K562 (cell line): ENCODE measurements around the gene C2orf42. TPM values are rescaled to one million over a fixed set of nuclear protein-coding genes. Genes with fewer than 3 reads are reported as not detected.

Experiments
- DMBX1 ChIP-seq: fragments of 250-450 bp; sonication (Bioruptor Pico); IDR thresholded peaks from 2 replicates; pipeline ENCODE4 v1.8.0; 2022; ENCODE audit warnings: inconsistent platforms, mild to moderate bottlenecking, moderate library complexity, borderline replicate concordance
- GTF2A2 ChIP-seq: IDR thresholded peaks from 2 replicates; pipeline ENCODE4 v1.6.1; 2016; ENCODE audit warnings: mild to moderate bottlenecking, missing genetic modification characterization, missing compliant biosample characterization
- HLTF ChIP-seq: fragments of 450-650 bp; IDR thresholded peaks from 2 replicates; pipeline ENCODE4 v1.6.1; 2016
- ILK ChIP-seq: fragments of 450-650 bp; IDR thresholded peaks from 2 replicates; pipeline ENCODE4 v1.6.1; 2016; ENCODE audit warnings: missing genetic modification characterization, low read depth, mild to moderate bottlenecking, missing compliant biosample characterization, moderate library complexity, borderline replicate concordance
- KHSRP ChIP-seq: fragments of 450-650 bp; IDR thresholded peaks from 2 replicates; pipeline ENCODE4 v1.6.1; 2017
- KLF13 ChIP-seq: fragments of 450-650 bp; IDR thresholded peaks from 2 replicates; pipeline ENCODE4 v1.6.1; 2016; ENCODE audit warnings: missing genetic modification characterization, low read depth, mild to moderate bottlenecking, missing compliant biosample characterization, moderate library complexity, borderline replicate concordance
- L3MBTL2 ChIP-seq: fragments of 450-650 bp; IDR thresholded peaks from 2 replicates; pipeline ENCODE4 v1.6.1; 2016; ENCODE audit warnings: mild to moderate bottlenecking, moderate library complexity
- LCOR ChIP-seq: sonication (generic); formaldehyde crosslinking; IDR thresholded peaks from 2 replicates; pipeline ENCODE4 v1.8.0; 2022; ENCODE audit warnings: mild to moderate bottlenecking, missing genetic modification reagents
- MTA2 ChIP-seq: fragments of 450-650 bp; IDR thresholded peaks from 2 replicates; pipeline ENCODE4 v1.6.1; 2016; ENCODE audit warnings: low read depth
- NFYB ChIP-seq: IDR thresholded peaks from 2 replicates; pipeline ENCODE4 v1.6.1; 2011; ENCODE audit warnings: mild to moderate bottlenecking, moderate library complexity; ENCODE audit not compliant: insufficient read length; ENCODE audit errors: extremely low read depth
- RCOR1 ChIP-seq, 2 experiments: IDR thresholded peaks; 2 replicates each; pipeline ENCODE4 v1.6.1; 2012; ENCODE audit warnings: low read depth in 2 of 2, low read length in 2 of 2, borderline replicate concordance in 1 of 2, improper control_type of control experiment in 1 of 2
- SAFB ChIP-seq: fragments of 200-400 bp; formaldehyde crosslinking; IDR thresholded peaks from 2 replicates; pipeline ENCODE4 v1.6.1; 2017; ENCODE audit warnings: low read depth, low read length, borderline replicate concordance
- SETDB1 ChIP-seq: IDR thresholded peaks from one replicate; pipeline ENCODE4 v1.6.1; 2012; ENCODE audit warnings: low read length, control low read depth, inconsistent platforms
- SRSF1 ChIP-seq: fragments of 200-400 bp; formaldehyde crosslinking; IDR thresholded peaks from 2 replicates; pipeline ENCODE4 v1.6.1; 2017; ENCODE audit warnings: mild to moderate bottlenecking, low read depth, low read length, moderate library complexity
- TBL1XR1 ChIP-seq, 2 experiments: IDR thresholded peaks; 2 replicates each; pipeline ENCODE4 v1.6.1; 2012; ENCODE audit warnings: improper control_type of control experiment in 2 of 2, low read length in 2 of 2, mild to moderate bottlenecking in 1 of 2
- TCF7L2 ChIP-seq: fragments of 150-350 bp; IDR thresholded peaks from 2 replicates; pipeline ENCODE4 v1.6.1; 2016; ENCODE audit warnings: low read depth, mild to moderate bottlenecking, low read length, moderate library complexity
- polyA plus RNA-seq, 8 experiments: library from polyadenylated mRNA; depleted of rRNA in 4 of 8; stranded (reverse) in 5 of 8; unstranded in 3 of 8; fragments of >200 nt; fragmentation: Nextera tagmentation in 2 of 8; fragmentation: Illumina TruSeq in 1 of 8; extraction: Ambion mirVana in 2 of 8; extraction: Trizol in 1 of 8; gene quantifications; 2 replicates each; pipeline versions ENCODE4 v1.2.1 to v1.2.3, GENCODE V29; 2011 to 2014; ENCODE audit warnings: inconsistent platforms in 1 of 8, missing spikeins in 1 of 8
- total RNA-seq, 7 experiments: library from RNA; depleted of rRNA in 6 of 7; stranded (reverse); fragments of >200 nt in 6 of 7; fragmentation: Illumina TruSeq in 2 of 7; extraction: Trizol in 2 of 7; gene quantifications; 2 replicates each; pipeline versions ENCODE4 v1.2.1 to v1.2.3, GENCODE V29; 2011 to 2021; ENCODE audit warnings: low replicate concordance in 1 of 7
- TF ChIP-seq, protein P1 (sequence below): fragments of 250-450 bp; sonication (Bioruptor Pico); IDR thresholded peaks from 2 replicates; pipeline ENCODE4 v1.9.0; 2021; ENCODE audit warnings: mild to moderate bottlenecking
- TF ChIP-seq, protein P2 (sequence below): sonication (generic); formaldehyde crosslinking; IDR thresholded peaks from 2 replicates; pipeline ENCODE4 v1.8.0; 2023; ENCODE audit warnings: mild to moderate bottlenecking, missing genetic modification reagents
- TF ChIP-seq, protein P3 (sequence below): fragments of 450-650 bp; conservative IDR thresholded peaks from 2 replicates; pipeline ENCODE4 v1.6.1; 2016; ENCODE audit warnings: missing genetic modification characterization, low read depth, mild to moderate bottlenecking, control low read depth, missing compliant biosample characterization
- TF ChIP-seq, protein P4 (sequence below): fragments of 450-650 bp; IDR thresholded peaks from 2 replicates; pipeline ENCODE4 v1.6.1; 2016; ENCODE audit warnings: antibody characterized with exemption
- TF ChIP-seq, protein P5 (sequence below): fragments of 200-800 bp; sonication (Bioruptor generic); IDR thresholded peaks from 2 replicates; pipeline ENCODE4 v1.6.1; 2017; ENCODE audit warnings: missing genetic modification characterization, missing compliant biosample characterization

The C2orf42 gene
- total and polyA plus RNA-seq, 9 of the 15 experiments (the other 6 are each of a cell fraction or from before 2014, with no cell fraction given), result 4.6 to 10.9 (median 7.5) TPM

DNA sequence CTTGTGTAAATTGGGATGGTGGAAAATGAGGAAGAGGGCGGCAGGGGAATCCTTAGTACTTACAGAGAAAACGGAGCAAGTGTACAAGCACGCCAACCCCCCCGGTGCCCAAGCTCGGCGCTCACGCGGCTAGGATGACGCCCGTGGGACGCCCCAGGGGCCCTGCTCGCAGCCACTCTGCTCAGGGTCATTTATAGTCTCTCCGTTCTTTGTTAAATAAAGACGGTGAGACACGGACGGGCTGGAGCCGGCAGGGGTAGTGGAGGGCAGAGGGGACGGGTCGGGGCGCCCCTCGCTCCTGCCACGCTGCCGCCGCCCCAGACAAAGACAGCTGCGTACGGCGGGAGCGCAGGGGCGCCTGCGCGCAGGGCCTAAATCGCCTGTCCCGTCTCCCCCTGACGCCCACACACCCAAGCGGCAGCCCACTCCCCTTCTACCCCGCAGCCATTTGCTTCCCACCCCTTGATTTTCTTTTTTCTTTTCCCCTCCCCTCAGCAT lies 65.8 kb downstream of the C2orf42 start (continued):
- TF ChIP-seq SETDB1 (no peak), SRSF1 (no peak), L3MBTL2 (peak; percentile 84; the same call in 1 of the 2 replicates), NFYB (no peak), MTA2 (no peak; the same call in 1 of the 2 replicates), LCOR (no peak), ILK (tag) (no peak), TBL1XR1 (IDR thresholded peaks at IDR 0.05; ENCODE audit: low read length in 2 of 2) (no peak), HLTF (no peak), SAFB (peak; percentile 62; the same call in 1 of the 2 replicates), TCF7L2 (no peak), RCOR1 (IDR thresholded peaks at IDR 0.05; ENCODE audit: borderline replicate concordance in 1 of 2, low read depth in 2 of 2, low read length in 2 of 2) (no peak), GTF2A2 (tag) (no peak), KLF13 (tag) (0 out of 2 replicates have a peak, but pooled peaks have one; percentile 29), DMBX1 (peak; percentile 45; the same call in 1 of the 2 replicates), KHSRP (no peak)
- TF ChIP-seq, protein P1, sequence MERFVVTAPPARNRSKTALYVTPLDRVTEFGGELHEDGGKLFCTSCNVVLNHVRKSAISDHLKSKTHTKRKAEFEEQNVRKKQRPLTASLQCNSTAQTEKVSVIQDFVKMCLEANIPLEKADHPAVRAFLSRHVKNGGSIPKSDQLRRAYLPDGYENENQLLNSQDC (CRISPR knock-in tag), result no peak
- TF ChIP-seq, protein P2, sequence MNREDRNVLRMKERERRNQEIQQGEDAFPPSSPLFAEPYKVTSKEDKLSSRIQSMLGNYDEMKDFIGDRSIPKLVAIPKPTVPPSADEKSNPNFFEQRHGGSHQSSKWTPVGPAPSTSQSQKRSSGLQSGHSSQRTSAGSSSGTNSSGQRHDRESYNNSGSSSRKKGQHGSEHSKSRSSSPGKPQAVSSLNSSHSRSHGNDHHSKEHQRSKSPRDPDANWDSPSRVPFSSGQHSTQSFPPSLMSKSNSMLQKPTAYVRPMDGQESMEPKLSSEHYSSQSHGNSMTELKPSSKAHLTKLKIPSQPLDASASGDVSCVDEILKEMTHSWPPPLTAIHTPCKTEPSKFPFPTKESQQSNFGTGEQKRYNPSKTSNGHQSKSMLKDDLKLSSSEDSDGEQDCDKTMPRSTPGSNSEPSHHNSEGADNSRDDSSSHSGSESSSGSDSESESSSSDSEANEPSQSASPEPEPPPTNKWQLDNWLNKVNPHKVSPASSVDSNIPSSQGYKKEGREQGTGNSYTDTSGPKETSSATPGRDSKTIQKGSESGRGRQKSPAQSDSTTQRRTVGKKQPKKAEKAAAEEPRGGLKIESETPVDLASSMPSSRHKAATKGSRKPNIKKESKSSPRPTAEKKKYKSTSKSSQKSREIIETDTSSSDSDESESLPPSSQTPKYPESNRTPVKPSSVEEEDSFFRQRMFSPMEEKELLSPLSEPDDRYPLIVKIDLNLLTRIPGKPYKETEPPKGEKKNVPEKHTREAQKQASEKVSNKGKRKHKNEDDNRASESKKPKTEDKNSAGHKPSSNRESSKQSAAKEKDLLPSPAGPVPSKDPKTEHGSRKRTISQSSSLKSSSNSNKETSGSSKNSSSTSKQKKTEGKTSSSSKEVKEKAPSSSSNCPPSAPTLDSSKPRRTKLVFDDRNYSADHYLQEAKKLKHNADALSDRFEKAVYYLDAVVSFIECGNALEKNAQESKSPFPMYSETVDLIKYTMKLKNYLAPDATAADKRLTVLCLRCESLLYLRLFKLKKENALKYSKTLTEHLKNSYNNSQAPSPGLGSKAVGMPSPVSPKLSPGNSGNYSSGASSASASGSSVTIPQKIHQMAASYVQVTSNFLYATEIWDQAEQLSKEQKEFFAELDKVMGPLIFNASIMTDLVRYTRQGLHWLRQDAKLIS (CRISPR knock-in tag), result no peak
- TF ChIP-seq, protein P3, sequence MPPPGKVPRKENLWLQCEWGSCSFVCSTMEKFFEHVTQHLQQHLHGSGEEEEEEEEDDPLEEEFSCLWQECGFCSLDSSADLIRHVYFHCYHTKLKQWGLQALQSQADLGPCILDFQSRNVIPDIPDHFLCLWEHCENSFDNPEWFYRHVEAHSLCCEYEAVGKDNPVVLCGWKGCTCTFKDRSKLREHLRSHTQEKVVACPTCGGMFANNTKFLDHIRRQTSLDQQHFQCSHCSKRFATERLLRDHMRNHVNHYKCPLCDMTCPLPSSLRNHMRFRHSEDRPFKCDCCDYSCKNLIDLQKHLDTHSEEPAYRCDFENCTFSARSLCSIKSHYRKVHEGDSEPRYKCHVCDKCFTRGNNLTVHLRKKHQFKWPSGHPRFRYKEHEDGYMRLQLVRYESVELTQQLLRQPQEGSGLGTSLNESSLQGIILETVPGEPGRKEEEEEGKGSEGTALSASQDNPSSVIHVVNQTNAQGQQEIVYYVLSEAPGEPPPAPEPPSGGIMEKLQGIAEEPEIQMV (tag), result no peak
- TF ChIP-seq, protein P4, sequence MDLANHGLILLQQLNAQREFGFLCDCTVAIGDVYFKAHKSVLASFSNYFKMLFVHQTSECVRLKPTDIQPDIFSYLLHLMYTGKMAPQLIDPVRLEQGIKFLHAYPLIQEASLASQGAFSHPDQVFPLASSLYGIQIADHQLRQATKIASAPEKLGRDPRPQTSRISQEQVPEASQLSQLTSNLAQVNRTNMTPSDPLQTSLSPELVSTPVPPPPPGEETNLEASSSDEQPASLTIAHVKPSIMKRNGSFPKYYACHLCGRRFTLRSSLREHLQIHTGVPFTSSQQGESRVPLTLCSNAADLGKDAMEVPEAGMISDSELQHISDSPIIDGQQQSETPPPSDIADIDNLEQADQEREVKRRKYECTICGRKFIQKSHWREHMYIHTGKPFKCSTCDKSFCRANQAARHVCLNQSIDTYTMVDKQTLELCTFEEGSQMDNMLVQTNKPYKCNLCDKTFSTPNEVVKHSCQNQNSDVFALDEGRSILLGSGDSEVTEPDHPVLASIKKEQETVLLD, result no peak
- TF ChIP-seq, protein P5, sequence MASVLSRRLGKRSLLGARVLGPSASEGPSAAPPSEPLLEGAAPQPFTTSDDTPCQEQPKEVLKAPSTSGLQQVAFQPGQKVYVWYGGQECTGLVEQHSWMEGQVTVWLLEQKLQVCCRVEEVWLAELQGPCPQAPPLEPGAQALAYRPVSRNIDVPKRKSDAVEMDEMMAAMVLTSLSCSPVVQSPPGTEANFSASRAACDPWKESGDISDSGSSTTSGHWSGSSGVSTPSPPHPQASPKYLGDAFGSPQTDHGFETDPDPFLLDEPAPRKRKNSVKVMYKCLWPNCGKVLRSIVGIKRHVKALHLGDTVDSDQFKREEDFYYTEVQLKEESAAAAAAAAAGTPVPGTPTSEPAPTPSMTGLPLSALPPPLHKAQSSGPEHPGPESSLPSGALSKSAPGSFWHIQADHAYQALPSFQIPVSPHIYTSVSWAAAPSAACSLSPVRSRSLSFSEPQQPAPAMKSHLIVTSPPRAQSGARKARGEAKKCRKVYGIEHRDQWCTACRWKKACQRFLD (CRISPR knock-in tag), result no peak
